ENCODE measurements around the gene MALT1.

- no peak for TF ChIP-seq CTCF (conservative IDR thresholded peaks at IDR 0.05; ENCODE audit: low read depth in 2 of 2)
- TF ChIP-seq REST (IDR thresholded peaks at IDR 0.05; ENCODE audit: unreplicated experiment): no peak
- no peak for TF ChIP-seq EZH2phosphoT487 (IDR thresholded peaks at IDR 0.05; ENCODE audit: unreplicated experiment)
- no peak for TF ChIP-seq POLR2AphosphoS5 (IDR thresholded peaks at IDR 0.05; ENCODE audit: low read depth)
- no peak for TF ChIP-seq EZH2 (IDR thresholded peaks at IDR 0.05; ENCODE audit: low read depth, unreplicated experiment)
- TF ChIP-seq ZNF331 (CRISPR knock-in tag; IDR thresholded peaks at IDR 0.05; ENCODE audit: low read depth): no peak
- TF ChIP-seq CREB1 (CRISPR knock-in tag; IDR thresholded peaks at IDR 0.05; ENCODE audit: low read depth): no peak
- no peak for TF ChIP-seq NANOG (IDR thresholded peaks at IDR 0.05; ENCODE audit: borderline replicate concordance)
- TF ChIP-seq ETS1 (IDR thresholded peaks at IDR 0.05): no peak
- TF ChIP-seq JUNB (IDR thresholded peaks at IDR 0.05; ENCODE audit: unreplicated experiment): no peak
- no peak for TF ChIP-seq ZNF114 (CRISPR knock-in tag; IDR thresholded peaks at IDR 0.05)
- no peak for TF ChIP-seq STAT1 (IDR thresholded peaks at IDR 0.05; ENCODE audit: unreplicated experiment)
- no peak for TF ChIP-seq ZNF462 (CRISPR knock-in tag; IDR thresholded peaks at IDR 0.05)
These were observed 21.3 kb downstream of the MALT1 start for GRCh38 chr18:58692422-58693185.
